Measurements from ENCODE around the gene RABGAP1L. TPM values are rescaled to one million over a fixed set of nuclear protein-coding genes. Genes with fewer than 3 reads are reported as not detected.

The RABGAP1L gene
- total and polyA plus RNA-seq, 2 of the 8 experiments (the other 6 are each of a cell fraction or from before 2014, with no cell fraction given): 33.3 to 156 TPM

DNA sequence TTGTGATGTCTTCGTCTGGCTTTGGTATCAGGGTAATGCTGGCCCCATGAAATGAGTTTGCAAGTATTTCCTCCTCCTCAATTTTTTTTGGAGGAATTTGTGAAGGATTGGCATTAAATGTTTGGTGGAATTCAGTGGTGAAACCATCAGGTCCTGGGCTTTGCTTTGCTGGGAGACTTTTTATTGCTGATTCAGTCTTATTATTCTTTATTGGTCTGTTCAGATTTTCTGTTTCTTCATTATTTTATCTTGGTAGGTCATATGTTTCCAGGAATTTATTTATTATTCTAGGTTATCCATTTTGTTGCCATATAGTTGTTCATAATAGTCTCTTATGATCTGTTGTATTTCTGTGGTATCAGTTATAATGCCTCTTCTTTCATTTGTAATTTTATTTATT is 126.7 kb downstream of the RABGAP1L start (continued):
- TF ChIP-seq CHD7 (IDR thresholded peaks at IDR 0.05; ENCODE audit: insufficient replicate concordance, low read length): no peak
- TF ChIP-seq, protein P1, sequence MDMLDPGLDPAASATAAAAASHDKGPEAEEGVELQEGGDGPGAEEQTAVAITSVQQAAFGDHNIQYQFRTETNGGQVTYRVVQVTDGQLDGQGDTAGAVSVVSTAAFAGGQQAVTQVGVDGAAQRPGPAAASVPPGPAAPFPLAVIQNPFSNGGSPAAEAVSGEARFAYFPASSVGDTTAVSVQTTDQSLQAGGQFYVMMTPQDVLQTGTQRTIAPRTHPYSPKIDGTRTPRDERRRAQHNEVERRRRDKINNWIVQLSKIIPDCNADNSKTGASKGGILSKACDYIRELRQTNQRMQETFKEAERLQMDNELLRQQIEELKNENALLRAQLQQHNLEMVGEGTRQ (IDR thresholded peaks at IDR 0.05; ENCODE audit: low read length): no peak
- no peak for TF ChIP-seq POLR2AphosphoS5 (IDR thresholded peaks at IDR 0.05; ENCODE audit: low read depth, low read length)
- TF ChIP-seq JUN (IDR thresholded peaks at IDR 0.05; ENCODE audit: low read depth, low read length): no peak
- no peak for TF ChIP-seq KDM1A (IDR thresholded peaks at IDR 0.05; ENCODE audit: borderline replicate concordance, low read length)

Data from H1 (cell line).